ENCODE measurements around the gene LAMA5. TPM values are rescaled to one million over a fixed set of nuclear protein-coding genes. Genes with fewer than 3 reads are reported as not detected.

The LAMA5 gene
- total and polyA plus RNA-seq, 2 of the 8 experiments (the other 6 are each of a cell fraction or from before 2014, with no cell fraction given): 34.4 to 225 TPM

DNA sequence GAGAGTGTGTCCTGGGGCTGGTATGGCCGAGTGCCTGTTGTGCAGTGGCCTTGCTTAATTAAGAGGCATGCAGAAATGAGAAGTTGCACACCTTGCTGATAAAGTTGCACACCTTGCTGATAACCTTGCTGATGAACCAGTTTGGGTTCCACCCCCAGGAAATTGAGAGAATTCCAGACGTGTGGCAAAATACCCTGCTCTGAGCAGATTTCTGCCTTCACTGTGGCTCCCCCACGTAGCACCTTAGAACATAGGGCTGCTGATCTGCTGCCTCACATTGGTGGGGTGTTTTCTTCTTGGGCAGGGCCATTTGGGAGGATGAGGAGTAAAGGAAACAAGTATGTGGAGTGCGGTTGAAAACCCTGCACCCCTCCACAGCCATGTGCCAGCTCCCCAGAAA is 86.8 kb downstream of the LAMA5 start (continued):
- TF ChIP-seq, protein P1, sequence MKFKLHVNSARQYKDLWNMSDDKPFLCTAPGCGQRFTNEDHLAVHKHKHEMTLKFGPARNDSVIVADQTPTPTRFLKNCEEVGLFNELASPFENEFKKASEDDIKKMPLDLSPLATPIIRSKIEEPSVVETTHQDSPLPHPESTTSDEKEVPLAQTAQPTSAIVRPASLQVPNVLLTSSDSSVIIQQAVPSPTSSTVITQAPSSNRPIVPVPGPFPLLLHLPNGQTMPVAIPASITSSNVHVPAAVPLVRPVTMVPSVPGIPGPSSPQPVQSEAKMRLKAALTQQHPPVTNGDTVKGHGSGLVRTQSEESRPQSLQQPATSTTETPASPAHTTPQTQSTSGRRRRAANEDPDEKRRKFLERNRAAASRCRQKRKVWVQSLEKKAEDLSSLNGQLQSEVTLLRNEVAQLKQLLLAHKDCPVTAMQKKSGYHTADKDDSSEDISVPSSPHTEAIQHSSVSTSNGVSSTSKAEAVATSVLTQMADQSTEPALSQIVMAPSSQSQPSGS (IDR thresholded peaks at IDR 0.05; ENCODE audit: low read length): no peak
- TF ChIP-seq SUZ12 (IDR thresholded peaks at IDR 0.05; ENCODE audit: low read length): no peak
- no peak for TF ChIP-seq SIN3A (conservative IDR thresholded peaks at IDR 0.05 in 1 of 2, IDR thresholded peaks at IDR 0.05 in 1 of 2; ENCODE audit: low read depth in 1 of 2, low read length in 2 of 2)
- no peak for TF ChIP-seq TEAD4 (IDR thresholded peaks at IDR 0.05; ENCODE audit: low read depth, low read length)
- TF ChIP-seq NANOG (IDR thresholded peaks at IDR 0.05; ENCODE audit: insufficient read depth, low read depth, low read length, poor library complexity, severe bottlenecking): no peak

All from H1 (cell line).